ENCODE results near the gene SULT1E1.

- TF ChIP-seq CTCF (IDR thresholded peaks at IDR 0.05): no peak
- no peak for TF ChIP-seq POLR2A (IDR thresholded peaks at IDR 0.05)
Observed at GRCh38 chr4:69859140-69859685, 732 bp downstream of the SULT1E1 start.
